Testis (tissue), 3 donors: Measurements from ENCODE around the gene NOC2L. TPM values are rescaled to one million over a fixed set of nuclear protein-coding genes. Genes with fewer than 3 reads are reported as not detected.

Experiments
- DNase-seq: peaks from one replicate; pipeline ENCODE4 v3.0.0-alpha.2; 2019
- H3K27ac ChIP-seq, 2 donors: fragments of 200-600 bp; sonication (generic); one replicate each; pipeline ENCODE4 v1.5.1; 2019
- H3K27me3 ChIP-seq: fragments of 200-600 bp; sonication (generic); one replicate; pipeline ENCODE4 v1.5.1; 2019
- H3K36me3 ChIP-seq: fragments of 200-600 bp; sonication (generic); one replicate; pipeline ENCODE4 v1.5.1; 2017; ENCODE audit warnings: low read depth; ENCODE audit errors: missing control alignments
- H3K4me1 ChIP-seq: fragments of 200-600 bp; sonication (generic); one replicate; pipeline ENCODE4 v1.5.1; 2019
- H3K4me3 ChIP-seq, 2 donors: fragments of 200-600 bp; sonication (generic); one replicate each; pipeline ENCODE4 v1.5.1; 2017 to 2019
- H3K9me3 ChIP-seq: fragments of 200-600 bp; sonication (generic); one replicate; pipeline ENCODE4 v1.5.1; 2017
- CTCF ChIP-seq, 3 experiments: fragments of 450-650 bp in 2 of 3; fragments of 200-600 bp in 1 of 3; sonication (generic) in 1 of 3; IDR thresholded peaks; one replicate each; pipeline ENCODE4 v1.5.1; 2016 to 2019; ENCODE audit warnings: antibody characterized with exemption in 3 of 3, mild to moderate bottlenecking in 2 of 3, moderate library complexity in 1 of 3
- POLR2A ChIP-seq: fragments of 450-650 bp; IDR thresholded peaks from one replicate; pipeline ENCODE4 v1.6.1; 2017; ENCODE audit warnings: antibody characterized with exemption, mild to moderate bottlenecking, moderate library complexity
- WGBS, 2 donors: methylation state at CpG; one replicate each; pipeline ENCODE4 v1.1.5; 2018; 5-methylcytosine and 5-hydroxymethylcytosine counted together
- intact Hi-C: fragments of 100-400 bp; cut with DNase I; formaldehyde crosslinking; loops from one replicate; pipeline ENCODE4 v1.15.1; 2023; ENCODE audit warnings: low total_unique reads
- polyA plus RNA-seq: library from polyadenylated mRNA; stranded (reverse); fragments of 350-450 nt; fragmentation: Illumina TruSeq; extraction: RNeasy Lipid Tissue Mini Kit (QIAGEN cat#74804); gene quantifications from one replicate; pipeline ENCODE4 v1.2.3, GENCODE V29; 2014; ENCODE audit warnings: low read depth, low replicate concordance; ENCODE audit not compliant: insufficient read depth
- total RNA-seq, 2 donors: library from RNA; depleted of rRNA; stranded (reverse); fragments of >200 nt; gene quantifications; one replicate each; pipeline ENCODE4 v1.2.3, GENCODE V29; 2016

NOC2L gene
- total and polyA plus RNA-seq, 3 donors from 2014 or later = 78.3 to 94.0 (median 82.5) TPM

GRCh38 chr1:945688-946556 is 13.1 kb downstream of the NOC2L start:
- no peaks in the 10 kb centered on the region for H3K36me3 ChIP-seq
- 93 to 97% methylated on average over 21 to 29 of the region's 29 CpGs for WGBS, 2 donors
- no peak overlapping the region for H3K4me3 ChIP-seq
- no peaks in the 10 kb centered on the region for H3K9me3 ChIP-seq
- peaks cover 18% of the 10 kb centered on the region for H3K4me1 ChIP-seq
- DNase-seq = no peak
- TF ChIP-seq CTCF (IDR thresholded peaks at IDR 0.05) (no peak), POLR2A (no peak)
- intact Hi-C loops = no loop called here
- H3K27ac ChIP-seq = no peak overlapping the region
- no peaks in the 10 kb centered on the region for H3K27me3 ChIP-seq

- 57 to 59% methylated on average over 18 to 28 of the region's 28 CpGs for WGBS, 2 donors
- no peaks in the 10 kb centered on the region for H3K9me3 ChIP-seq
- H3K27me3 ChIP-seq = no peaks in the 10 kb centered on the region
- peak overlapping the region in 1 of 2 donors; percentile 55 for H3K27ac ChIP-seq
- H3K4me3 ChIP-seq = no peak overlapping the region
- peak; percentile 49 for DNase-seq
- intact Hi-C loops = no loop called here
- peaks cover 22% of the 10 kb centered on the region for H3K4me1 ChIP-seq
- no peak for TF ChIP-seq POLR2A
- no peak for TF ChIP-seq CTCF (IDR thresholded peaks at IDR 0.05)
- no peaks in the 10 kb centered on the region for H3K36me3 ChIP-seq
Measured at GRCh38 chr1:944341-945325, 14.4 kb downstream of the NOC2L start.

- DNase-seq = no peak
- H3K27me3 ChIP-seq = no peaks in the 10 kb centered on the region
- H3K4me3 ChIP-seq = no peak overlapping the region
- intact Hi-C loops = no loop called here
- H3K36me3 ChIP-seq = no peaks in the 10 kb centered on the region
- peaks cover 24% of the 10 kb centered on the region for H3K4me1 ChIP-seq
- H3K27ac ChIP-seq = peak overlapping the region in 1 of 2 donors; percentile 55
- WGBS, 2 donors = 51 to 76% methylated on average over 20 to 27 of the region's 27 CpGs
- no peaks in the 10 kb centered on the region for H3K9me3 ChIP-seq
- TF ChIP-seq POLR2A (no peak), CTCF (IDR thresholded peaks at IDR 0.05) (no peak)
Measured at GRCh38 chr1:943545-944340, 15.3 kb downstream of the NOC2L start.

GRCh38 chr1:942864-943533 is 16.1 kb downstream of the NOC2L start:
- Histone ChIP-seq H3K4me1 (peaks cover 24% of the 10 kb centered on the region), H3K27me3 (no peaks in the 10 kb centered on the region), H3K4me3 (peak overlapping the region in 1 of 2 donors; percentile 0), H3K36me3 (no peaks in the 10 kb centered on the region), H3K9me3 (no peaks in the 10 kb centered on the region), H3K27ac (peak overlapping the region; percentile 63 to 76)
- DNase-seq = peak; percentile 55
- TF ChIP-seq POLR2A (no peak), CTCF (IDR thresholded peaks at IDR 0.05) (no peak)
- intact Hi-C loops = no loop called here
- 9 to 26% methylated on average over 8 to 27 of the region's 27 CpGs for WGBS, 2 donors
